Ishikawa (cell line): ENCODE results near the gene ITPR1.

Source experiments
- CEBPB ChIP-seq: IDR thresholded peaks from 2 replicates; pipeline ENCODE4 v1.6.1; 2012
- EP300 ChIP-seq: IDR thresholded peaks from 2 replicates; pipeline ENCODE4 v1.6.1; 2012; ENCODE audit warnings: borderline replicate concordance
- FOXM1 ChIP-seq: IDR thresholded peaks from 2 replicates; pipeline ENCODE4 v1.6.1; 2012; ENCODE audit warnings: low read depth, borderline replicate concordance
- MAX ChIP-seq: IDR thresholded peaks from 2 replicates; pipeline ENCODE4 v1.6.1; 2012
- NFIC ChIP-seq: IDR thresholded peaks from 2 replicates; pipeline ENCODE4 v1.6.1; 2012
- RAD21 ChIP-seq: IDR thresholded peaks from 2 replicates; pipeline ENCODE4 v1.6.1; 2012; ENCODE audit warnings: low read depth
- REST ChIP-seq: IDR thresholded peaks from 2 replicates; pipeline ENCODE4 v1.6.1; 2012; ENCODE audit warnings: low read depth, mild to moderate bottlenecking
- TAF1 ChIP-seq: IDR thresholded peaks from 2 replicates; pipeline ENCODE4 v1.6.1; 2012; ENCODE audit warnings: low read depth, mild to moderate bottlenecking
- TCF12 ChIP-seq: IDR thresholded peaks from 2 replicates; pipeline ENCODE4 v1.6.1; 2012; ENCODE audit warnings: low read depth
- TEAD4 ChIP-seq: IDR thresholded peaks from 2 replicates; pipeline ENCODE4 v1.6.1; 2012
- USF1 ChIP-seq: IDR thresholded peaks from 2 replicates; pipeline ENCODE4 v1.6.1; 2012
- YY1 ChIP-seq: IDR thresholded peaks from 2 replicates; pipeline ENCODE4 v1.6.1; 2012; ENCODE audit warnings: low read depth
- ZBTB7A ChIP-seq: IDR thresholded peaks from 2 replicates; pipeline ENCODE4 v1.6.1; 2012; ENCODE audit warnings: low read depth

- TF ChIP-seq CEBPB (no peak), MAX (no peak), REST (no peak), EP300 (no peak), TCF12 (no peak), ZBTB7A (no peak), FOXM1 (no peak), YY1 (no peak), RAD21 (no peak), NFIC (no peak), TAF1 (no peak), USF1 (no peak), TEAD4 (no peak)
Observed at GRCh38 chr3:4589475-4590097, 96.4 kb downstream of the ITPR1 start.
